HepG2 (cell line): ENCODE results near the gene TPX2. TPM values are rescaled to one million over a fixed set of nuclear protein-coding genes. Genes with fewer than 3 reads are reported as not detected.
A peak's percentile ranks its signal among the peaks of the same experiment; 100 is the strongest.

Experiments
- AKNA ChIP-seq: sonication (generic); formaldehyde crosslinking; IDR thresholded peaks from 2 replicates; pipeline ENCODE4 v1.4.0; 2020; ENCODE audit warnings: missing genetic modification reagents, borderline replicate concordance
- BRF2 ChIP-seq: sonication (generic); formaldehyde crosslinking; IDR thresholded peaks from 2 replicates; pipeline ENCODE4 v1.8.1; 2022; ENCODE audit warnings: mild to moderate bottlenecking, missing genetic modification reagents
- MIER2 ChIP-seq: IDR thresholded peaks from 2 replicates; pipeline ENCODE4 v1.6.1; 2016; ENCODE audit warnings: missing biosample characterization, missing genetic modification reagents
- NR2F2 ChIP-seq: IDR thresholded peaks from 2 replicates; pipeline ENCODE4 v1.6.1; 2012; ENCODE audit warnings: low read depth, inconsistent platforms, borderline replicate concordance
- SMARCC2 ChIP-seq: fragments of 450-650 bp; IDR thresholded peaks from 2 replicates; pipeline ENCODE4 v1.6.1; 2017; ENCODE audit warnings: antibody characterized with exemption, mild to moderate bottlenecking
- STAT6 ChIP-seq: sonication (generic); formaldehyde crosslinking; IDR thresholded peaks from 2 replicates; pipeline ENCODE4 v1.4.0; 2020; ENCODE audit warnings: missing genetic modification reagents, mild to moderate bottlenecking, borderline replicate concordance
- TARDBP ChIP-seq: sonication (generic); formaldehyde crosslinking; IDR thresholded peaks from 2 replicates; pipeline ENCODE4 v1.8.0; 2022; ENCODE audit warnings: mild to moderate bottlenecking, missing genetic modification reagents
- ZHX1 ChIP-seq: sonication (generic); formaldehyde crosslinking; IDR thresholded peaks from 2 replicates; pipeline ENCODE4 v1.8.1; 2022; ENCODE audit warnings: low read depth, mild to moderate bottlenecking, missing genetic modification reagents
- ZNF639 ChIP-seq: conservative IDR thresholded peaks from 2 replicates; pipeline ENCODE4 v1.6.1; 2018; ENCODE audit warnings: missing genetic modification reagents
- polyA plus RNA-seq, 8 experiments: library from polyadenylated mRNA; depleted of rRNA in 3 of 8; stranded (reverse) in 7 of 8; unstranded in 1 of 8; fragments of >200 nt; fragmentation: Illumina TruSeq in 4 of 8; extraction: Trizol in 4 of 8; gene quantifications; 2 replicates each; pipeline versions ENCODE4 v1.2.1 to v1.2.3, GENCODE V29; 2011 to 2016; ENCODE audit warnings: low read depth in 4 of 8, missing spikeins in 1 of 8, mixed read lengths in 1 of 8; ENCODE audit not compliant: insufficient read depth in 1 of 8
- total RNA-seq, 5 experiments: library from RNA; depleted of rRNA; stranded (reverse); fragments of >200 nt; fragmentation: Illumina TruSeq; extraction: Trizol; gene quantifications; 2 replicates each; pipeline ENCODE4 v1.2.3, GENCODE V29; 2016; ENCODE audit warnings: low read depth in 1 of 5
- TF ChIP-seq, protein P1 (sequence below): sonication (generic); formaldehyde crosslinking; IDR thresholded peaks from 2 replicates; pipeline ENCODE4 v1.4.0; 2020; ENCODE audit warnings: missing genetic modification reagents
- TF ChIP-seq, protein P2 (sequence below): sonication (generic); formaldehyde crosslinking; IDR thresholded peaks from 2 replicates; pipeline ENCODE4 v1.4.0; 2020; ENCODE audit warnings: mild to moderate bottlenecking, missing genetic modification reagents

The TPX2 gene
- total and polyA plus RNA-seq, 2 of the 13 experiments (the other 11 are each of a cell fraction or from before 2014, with no cell fraction given) = 34.3 to 124 TPM

DNA sequence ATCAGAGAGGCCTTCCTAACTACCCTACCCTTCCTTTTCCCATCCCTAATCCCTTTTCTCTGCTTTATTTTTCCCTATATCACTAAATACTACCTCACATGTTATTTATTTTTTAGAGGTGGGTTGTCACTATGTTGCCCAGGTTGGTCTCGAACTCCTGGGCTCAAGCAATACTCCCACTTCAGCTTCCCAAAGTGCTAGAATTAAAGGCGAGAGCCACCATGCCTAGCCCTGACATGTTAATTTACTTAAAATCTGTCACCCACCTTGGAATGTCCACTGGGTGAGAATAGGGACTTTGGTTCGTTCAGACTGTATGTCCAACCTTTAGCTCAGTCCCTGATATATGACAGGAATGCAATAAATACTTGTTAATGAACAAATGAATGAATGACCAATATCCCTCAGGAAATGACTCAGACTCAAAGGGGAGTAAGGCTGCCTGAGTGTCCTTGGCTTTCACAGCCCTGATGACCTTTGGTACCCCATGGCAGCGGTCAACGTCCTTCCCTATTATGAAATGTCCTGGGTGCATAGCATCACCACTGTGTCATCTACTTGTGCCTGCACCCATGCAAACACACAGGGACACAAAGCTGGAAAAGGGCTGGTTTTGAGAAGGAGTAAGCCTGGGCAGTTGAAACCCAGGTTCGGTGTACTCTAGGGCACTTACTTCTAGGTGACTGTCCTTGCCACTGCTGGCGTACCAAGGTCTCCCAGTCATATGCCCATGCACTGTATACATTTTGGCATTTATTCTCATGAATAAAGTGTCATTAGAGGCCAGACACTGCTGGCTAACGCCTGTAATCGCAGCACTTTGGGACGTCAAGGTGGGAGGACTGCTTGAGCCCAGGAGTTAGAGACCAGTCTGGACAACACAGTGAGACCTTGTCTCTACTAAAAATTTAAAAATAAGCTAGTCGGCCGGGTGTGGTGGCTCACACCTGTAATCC lies 43.0 kb upstream of the TPX2 start (continued):
- TF ChIP-seq AKNA (no peak), SMARCC2 (peak; percentile 71; the same call in 1 of the 2 replicates), ZNF639 (CRISPR knock-in tag) (peak; percentile 86), BRF2 (CRISPR knock-in tag) (peak; percentile 71; the same call in 1 of the 2 replicates), MIER2 (CRISPR knock-in tag) (peak; percentile 90; the same call in 1 of the 2 replicates), NR2F2 (peak; percentile 96), ZHX1 (peak; percentile 99), STAT6 (CRISPR knock-in tag) (peak; percentile 94), TARDBP (CRISPR knock-in tag) (peak; percentile 99)
- TF ChIP-seq, protein P1, sequence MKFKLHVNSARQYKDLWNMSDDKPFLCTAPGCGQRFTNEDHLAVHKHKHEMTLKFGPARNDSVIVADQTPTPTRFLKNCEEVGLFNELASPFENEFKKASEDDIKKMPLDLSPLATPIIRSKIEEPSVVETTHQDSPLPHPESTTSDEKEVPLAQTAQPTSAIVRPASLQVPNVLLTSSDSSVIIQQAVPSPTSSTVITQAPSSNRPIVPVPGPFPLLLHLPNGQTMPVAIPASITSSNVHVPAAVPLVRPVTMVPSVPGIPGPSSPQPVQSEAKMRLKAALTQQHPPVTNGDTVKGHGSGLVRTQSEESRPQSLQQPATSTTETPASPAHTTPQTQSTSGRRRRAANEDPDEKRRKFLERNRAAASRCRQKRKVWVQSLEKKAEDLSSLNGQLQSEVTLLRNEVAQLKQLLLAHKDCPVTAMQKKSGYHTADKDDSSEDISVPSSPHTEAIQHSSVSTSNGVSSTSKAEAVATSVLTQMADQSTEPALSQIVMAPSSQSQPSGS (CRISPR knock-in tag) = peak; percentile 100
- TF ChIP-seq, protein P2, sequence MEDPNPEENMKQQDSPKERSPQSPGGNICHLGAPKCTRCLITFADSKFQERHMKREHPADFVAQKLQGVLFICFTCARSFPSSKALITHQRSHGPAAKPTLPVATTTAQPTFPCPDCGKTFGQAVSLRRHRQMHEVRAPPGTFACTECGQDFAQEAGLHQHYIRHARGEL = no peak
